ENCODE data around the gene LBX2. TPM values are rescaled to one million over a fixed set of nuclear protein-coding genes. Genes with fewer than 3 reads are reported as not detected.

The LBX2 gene
- total and polyA plus RNA-seq, 4 donors = 0.84 to 2.8 (median 2.5) TPM

DNA sequence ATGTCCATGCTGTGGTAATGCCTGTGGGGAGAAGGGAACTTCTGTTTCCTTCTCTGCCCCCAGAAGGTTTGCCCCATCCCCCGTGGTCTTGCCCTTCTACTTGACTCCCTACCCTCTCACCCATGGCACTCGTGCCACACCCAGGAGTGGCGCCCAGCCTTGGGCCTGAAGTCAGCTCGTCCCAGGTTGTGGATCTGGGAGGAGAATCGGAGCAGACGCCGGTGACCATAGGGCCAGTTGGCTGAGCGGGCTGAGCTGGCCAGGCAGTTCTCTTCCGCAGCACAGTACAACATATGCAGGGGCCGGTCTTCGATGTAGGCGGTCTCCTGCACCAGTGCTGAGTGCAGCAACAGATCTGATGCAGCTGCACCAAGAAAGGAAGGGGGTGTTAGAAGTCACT lies 35.0 kb upstream of the LBX2 start (continued):
- TF ChIP-seq, protein P1, sequence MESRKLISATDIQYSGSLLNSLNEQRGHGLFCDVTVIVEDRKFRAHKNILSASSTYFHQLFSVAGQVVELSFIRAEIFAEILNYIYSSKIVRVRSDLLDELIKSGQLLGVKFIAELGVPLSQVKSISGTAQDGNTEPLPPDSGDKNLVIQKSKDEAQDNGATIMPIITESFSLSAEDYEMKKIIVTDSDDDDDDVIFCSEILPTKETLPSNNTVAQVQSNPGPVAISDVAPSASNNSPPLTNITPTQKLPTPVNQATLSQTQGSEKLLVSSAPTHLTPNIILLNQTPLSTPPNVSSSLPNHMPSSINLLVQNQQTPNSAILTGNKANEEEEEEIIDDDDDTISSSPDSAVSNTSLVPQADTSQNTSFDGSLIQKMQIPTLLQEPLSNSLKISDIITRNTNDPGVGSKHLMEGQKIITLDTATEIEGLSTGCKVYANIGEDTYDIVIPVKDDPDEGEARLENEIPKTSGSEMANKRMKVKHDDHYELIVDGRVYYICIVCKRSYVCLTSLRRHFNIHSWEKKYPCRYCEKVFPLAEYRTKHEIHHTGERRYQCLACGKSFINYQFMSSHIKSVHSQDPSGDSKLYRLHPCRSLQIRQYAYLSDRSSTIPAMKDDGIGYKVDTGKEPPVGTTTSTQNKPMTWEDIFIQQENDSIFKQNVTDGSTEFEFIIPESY (IDR thresholded peaks at IDR 0.05) = no peak
- TF ChIP-seq SP1 (IDR thresholded peaks at IDR 0.05) (no peak), FOXA2 (IDR thresholded peaks at IDR 0.05) (no peak), HNF4A (conservative IDR thresholded peaks at IDR 0.05) (no peak)

DNA sequence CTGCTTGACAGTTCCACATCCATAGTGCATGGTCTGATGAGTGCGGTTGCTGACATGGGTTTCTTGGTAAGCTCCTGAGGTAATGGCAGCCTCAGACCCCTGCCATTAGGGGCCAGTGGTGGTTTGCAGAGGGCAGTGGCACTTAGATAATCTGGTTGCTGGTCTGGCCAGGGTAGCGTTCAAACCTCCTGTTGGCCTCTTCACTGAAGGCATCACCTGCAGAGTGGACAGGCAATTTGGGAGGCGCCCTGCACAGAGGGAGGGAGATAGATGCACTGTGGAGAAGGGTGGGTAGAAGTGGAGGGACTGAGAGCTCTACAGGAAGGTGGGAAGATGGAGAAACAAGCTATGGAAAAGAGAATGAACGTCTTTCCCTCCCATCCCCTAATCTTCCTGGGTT lies 34.1 kb upstream of the LBX2 start:
- DNase-seq (ENCODE audit: low spot score) = no peak
- no peaks in the 10 kb centered on the region for H3K9me3 ChIP-seq (ENCODE audit: control insufficient read depth in 4 of 4, low read length in 3 of 4)
- TF ChIP-seq RXRA (IDR thresholded peaks at IDR 0.05) (no peak), TAF1 (conservative IDR thresholded peaks at IDR 0.05) (no peak), FOXA2 (IDR thresholded peaks at IDR 0.05) (no peak), JUND (IDR thresholded peaks at IDR 0.05) (no peak), YY1 (IDR thresholded peaks at IDR 0.05) (no peak), NR2F2 (IDR thresholded peaks at IDR 0.05) (no peak), HNF4G (IDR thresholded peaks at IDR 0.05) (no peak), FOXA1 (IDR thresholded peaks at IDR 0.05) (no peak), HNF4A (conservative IDR thresholded peaks at IDR 0.05) (no peak), GABPA (IDR thresholded peaks at IDR 0.05 in 1 of 2, conservative IDR thresholded peaks at IDR 0.05 in 1 of 2) (no peak), EGR1 (IDR thresholded peaks at IDR 0.05; ENCODE audit: low read depth in 2 of 2) (no peak), SP1 (IDR thresholded peaks at IDR 0.05) (no peak), RAD21 (IDR thresholded peaks at IDR 0.05) (no peak)
- TF ChIP-seq, protein P2, sequence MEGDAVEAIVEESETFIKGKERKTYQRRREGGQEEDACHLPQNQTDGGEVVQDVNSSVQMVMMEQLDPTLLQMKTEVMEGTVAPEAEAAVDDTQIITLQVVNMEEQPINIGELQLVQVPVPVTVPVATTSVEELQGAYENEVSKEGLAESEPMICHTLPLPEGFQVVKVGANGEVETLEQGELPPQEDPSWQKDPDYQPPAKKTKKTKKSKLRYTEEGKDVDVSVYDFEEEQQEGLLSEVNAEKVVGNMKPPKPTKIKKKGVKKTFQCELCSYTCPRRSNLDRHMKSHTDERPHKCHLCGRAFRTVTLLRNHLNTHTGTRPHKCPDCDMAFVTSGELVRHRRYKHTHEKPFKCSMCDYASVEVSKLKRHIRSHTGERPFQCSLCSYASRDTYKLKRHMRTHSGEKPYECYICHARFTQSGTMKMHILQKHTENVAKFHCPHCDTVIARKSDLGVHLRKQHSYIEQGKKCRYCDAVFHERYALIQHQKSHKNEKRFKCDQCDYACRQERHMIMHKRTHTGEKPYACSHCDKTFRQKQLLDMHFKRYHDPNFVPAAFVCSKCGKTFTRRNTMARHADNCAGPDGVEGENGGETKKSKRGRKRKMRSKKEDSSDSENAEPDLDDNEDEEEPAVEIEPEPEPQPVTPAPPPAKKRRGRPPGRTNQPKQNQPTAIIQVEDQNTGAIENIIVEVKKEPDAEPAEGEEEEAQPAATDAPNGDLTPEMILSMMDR (IDR thresholded peaks at IDR 0.05; ENCODE audit: low read depth, low read length, missing input control) = no peak
- TF ChIP-seq, protein P3, sequence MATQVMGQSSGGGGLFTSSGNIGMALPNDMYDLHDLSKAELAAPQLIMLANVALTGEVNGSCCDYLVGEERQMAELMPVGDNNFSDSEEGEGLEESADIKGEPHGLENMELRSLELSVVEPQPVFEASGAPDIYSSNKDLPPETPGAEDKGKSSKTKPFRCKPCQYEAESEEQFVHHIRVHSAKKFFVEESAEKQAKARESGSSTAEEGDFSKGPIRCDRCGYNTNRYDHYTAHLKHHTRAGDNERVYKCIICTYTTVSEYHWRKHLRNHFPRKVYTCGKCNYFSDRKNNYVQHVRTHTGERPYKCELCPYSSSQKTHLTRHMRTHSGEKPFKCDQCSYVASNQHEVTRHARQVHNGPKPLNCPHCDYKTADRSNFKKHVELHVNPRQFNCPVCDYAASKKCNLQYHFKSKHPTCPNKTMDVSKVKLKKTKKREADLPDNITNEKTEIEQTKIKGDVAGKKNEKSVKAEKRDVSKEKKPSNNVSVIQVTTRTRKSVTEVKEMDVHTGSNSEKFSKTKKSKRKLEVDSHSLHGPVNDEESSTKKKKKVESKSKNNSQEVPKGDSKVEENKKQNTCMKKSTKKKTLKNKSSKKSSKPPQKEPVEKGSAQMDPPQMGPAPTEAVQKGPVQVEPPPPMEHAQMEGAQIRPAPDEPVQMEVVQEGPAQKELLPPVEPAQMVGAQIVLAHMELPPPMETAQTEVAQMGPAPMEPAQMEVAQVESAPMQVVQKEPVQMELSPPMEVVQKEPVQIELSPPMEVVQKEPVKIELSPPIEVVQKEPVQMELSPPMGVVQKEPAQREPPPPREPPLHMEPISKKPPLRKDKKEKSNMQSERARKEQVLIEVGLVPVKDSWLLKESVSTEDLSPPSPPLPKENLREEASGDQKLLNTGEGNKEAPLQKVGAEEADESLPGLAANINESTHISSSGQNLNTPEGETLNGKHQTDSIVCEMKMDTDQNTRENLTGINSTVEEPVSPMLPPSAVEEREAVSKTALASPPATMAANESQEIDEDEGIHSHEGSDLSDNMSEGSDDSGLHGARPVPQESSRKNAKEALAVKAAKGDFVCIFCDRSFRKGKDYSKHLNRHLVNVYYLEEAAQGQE (IDR thresholded peaks at IDR 0.05) = no peak
- TF ChIP-seq, protein P1 (IDR thresholded peaks at IDR 0.05) = no peak
- TF ChIP-seq, protein P4, sequence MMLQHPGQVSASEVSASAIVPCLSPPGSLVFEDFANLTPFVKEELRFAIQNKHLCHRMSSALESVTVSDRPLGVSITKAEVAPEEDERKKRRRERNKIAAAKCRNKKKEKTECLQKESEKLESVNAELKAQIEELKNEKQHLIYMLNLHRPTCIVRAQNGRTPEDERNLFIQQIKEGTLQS (IDR thresholded peaks at IDR 0.05) = no peak
- TF ChIP-seq, protein P5, sequence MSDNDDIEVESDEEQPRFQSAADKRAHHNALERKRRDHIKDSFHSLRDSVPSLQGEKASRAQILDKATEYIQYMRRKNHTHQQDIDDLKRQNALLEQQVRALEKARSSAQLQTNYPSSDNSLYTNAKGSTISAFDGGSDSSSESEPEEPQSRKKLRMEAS (IDR thresholded peaks at IDR 0.05) = no peak
- H3K9ac ChIP-seq (ENCODE audit: low read depth in 1 of 2, low read length in 2 of 2) = no peak overlapping the region
- H3K4me1 ChIP-seq (ENCODE audit: control insufficient read depth in 4 of 4, insufficient read depth in 4 of 4, low read length in 3 of 4) = peaks cover 4 to 17% (median 13%) of the 10 kb centered on the region in 4 donors
- H3K27ac ChIP-seq (ENCODE audit: low read depth in 1 of 2, low read length in 2 of 2) = no peak overlapping the region
- no peaks in the 10 kb centered on the region for H3K27me3 ChIP-seq (ENCODE audit: control insufficient read depth in 4 of 4, insufficient read depth in 4 of 4, low read length in 3 of 4)
- no peak overlapping the region for H3K4me3 ChIP-seq (ENCODE audit: low read depth in 1 of 3, low read length in 3 of 3)
- 86% methylated on average over 4 of the region's 4 CpGs for WGBS
- H3K36me3 ChIP-seq (ENCODE audit: control insufficient read depth in 4 of 4, insufficient read depth in 3 of 4, low read depth in 1 of 4, low read length in 3 of 4) = peaks cover 0 to 6% (median 0%) of the 10 kb centered on the region in 4 donors
